ENCODE measurements around the gene NME5.

NME5 gene

GRCh38 chr5:138138949-138139780, at the start of gene NME5:
TSS of gene NME5 (minus strand) at chr5:138139428. CDS start at chr5:138138780, 648 bp downstream.
- Mint-ChIP-seq H3K9me3 (no peaks in the 10 kb centered on the region), H3K4me3 (no peak within 1 kb of the TSS)
- no peak for DNase-seq

GRCh38 chr5:138188626-138189025, 49.4 kb upstream of the NME5 start:
- no peak overlapping the region for H3K4me3 Mint-ChIP-seq
- no peaks in the 10 kb centered on the region for H3K27me3 Mint-ChIP-seq
- peaks cover 97% of the 10 kb centered on the region for H3K36me3 Mint-ChIP-seq (ENCODE audit: low read depth)
- peak overlapping the region; percentile 13 for H3K27ac Mint-ChIP-seq
- no peaks in the 10 kb centered on the region for H3K4me1 Mint-ChIP-seq (ENCODE audit: low read depth)
- no peaks in the 10 kb centered on the region for H3K9me3 Mint-ChIP-seq
- no peak for DNase-seq

More at GRCh38 chr5:138138949-138139780, at the start of gene NME5:
- no peaks in the 10 kb centered on the region for H3K36me3 Mint-ChIP-seq (ENCODE audit: low read depth)
- peaks cover 4% of the 10 kb centered on the region for H3K4me1 Mint-ChIP-seq (ENCODE audit: low read depth)
- peaks cover 9% of the 10 kb centered on the region for H3K27me3 Mint-ChIP-seq
- H3K27ac Mint-ChIP-seq = no peak within 1 kb of the TSS

GRCh38 chr5:138186002-138186447, 46.8 kb upstream of the NME5 start:
- Mint-ChIP-seq H3K36me3 (ENCODE audit: low read depth) (peaks cover 98% of the 10 kb centered on the region), H3K27ac (peak overlapping the region; percentile 63), H3K4me1 (ENCODE audit: low read depth) (peaks cover under 1% of the 10 kb centered on the region), H3K9me3 (no peaks in the 10 kb centered on the region), H3K4me3 (no peak overlapping the region), H3K27me3 (no peaks in the 10 kb centered on the region)
- no peak for DNase-seq

- Mint-ChIP-seq H3K36me3 (ENCODE audit: low read depth) (peaks cover 71% of the 10 kb centered on the region), H3K4me1 (ENCODE audit: low read depth) (peaks cover 12% of the 10 kb centered on the region), H3K27ac (peak overlapping the region; percentile 31), H3K27me3 (no peaks in the 10 kb centered on the region), H3K4me3 (no peak overlapping the region), H3K9me3 (no peaks in the 10 kb centered on the region)
- no peak for DNase-seq
Observed at GRCh38 chr5:138182808-138183207, 43.6 kb upstream of the NME5 start.

- DNase-seq = no peak
- Mint-ChIP-seq H3K9me3 (no peaks in the 10 kb centered on the region), H3K36me3 (ENCODE audit: low read depth) (peaks cover 56% of the 10 kb centered on the region), H3K27ac (no peak overlapping the region), H3K4me3 (no peak overlapping the region), H3K27me3 (no peaks in the 10 kb centered on the region), H3K4me1 (ENCODE audit: low read depth) (peaks cover 16% of the 10 kb centered on the region)
Observed at GRCh38 chr5:138180841-138181240, 41.6 kb upstream of the NME5 start.

GRCh38 chr5:138180183-138180782, 41.1 kb upstream of the NME5 start:
- H3K27ac Mint-ChIP-seq = peak overlapping the region; percentile 51
- peaks cover 53% of the 10 kb centered on the region for H3K36me3 Mint-ChIP-seq (ENCODE audit: low read depth)
- no peak overlapping the region for H3K4me3 Mint-ChIP-seq
- no peaks in the 10 kb centered on the region for H3K27me3 Mint-ChIP-seq
- peaks cover 19% of the 10 kb centered on the region for H3K4me1 Mint-ChIP-seq (ENCODE audit: low read depth)
- H3K9me3 Mint-ChIP-seq = no peaks in the 10 kb centered on the region
- no peak for DNase-seq

GRCh38 chr5:138179277-138179857, 40.1 kb upstream of the NME5 start:
- no peak for DNase-seq

GRCh38 chr5:138178516-138179276, 39.5 kb upstream of the NME5 start, which contains the start of the genes BRD8 and KIF20A:
TSS of gene BRD8 (minus strand) at chr5:138178630. CDS start at chr5:138178614, 16 bp downstream.
TSS of gene KIF20A (plus strand) at chr5:138179112. CDS start at chr5:138179681, 569 bp downstream.
- Mint-ChIP-seq H3K9me3 (no peaks in the 10 kb centered on the region), H3K4me1 (ENCODE audit: low read depth) (peaks cover 21% of the 10 kb centered on the region), H3K4me3 (no peak within 1 kb of the TSS), H3K36me3 (ENCODE audit: low read depth) (peaks cover 53% of the 10 kb centered on the region), H3K27ac (no peak within 1 kb of the TSS), H3K27me3 (no peaks in the 10 kb centered on the region)
- peak; percentile 85 for DNase-seq

More at GRCh38 chr5:138179277-138179857, 40.1 kb upstream of the NME5 start:
- Mint-ChIP-seq H3K4me1 (ENCODE audit: low read depth) (peaks cover 21% of the 10 kb centered on the region), H3K9me3 (no peaks in the 10 kb centered on the region), H3K4me3 (no peak overlapping the region), H3K36me3 (ENCODE audit: low read depth) (peaks cover 53% of the 10 kb centered on the region), H3K27ac (no peak overlapping the region), H3K27me3 (no peaks in the 10 kb centered on the region)

GRCh38 chr5:138177941-138178515, 38.8 kb upstream of the NME5 start:
- peak; percentile 32 for DNase-seq
- H3K36me3 Mint-ChIP-seq (ENCODE audit: low read depth) = peaks cover 51% of the 10 kb centered on the region
- H3K27ac Mint-ChIP-seq = no peak overlapping the region
- no peaks in the 10 kb centered on the region for H3K27me3 Mint-ChIP-seq
- H3K4me1 Mint-ChIP-seq (ENCODE audit: low read depth) = peaks cover 21% of the 10 kb centered on the region
- H3K4me3 Mint-ChIP-seq = no peak overlapping the region
- H3K9me3 Mint-ChIP-seq = no peaks in the 10 kb centered on the region

GRCh38 chr5:138170299-138170698, 31.1 kb upstream of the NME5 start:
- Mint-ChIP-seq H3K9me3 (no peaks in the 10 kb centered on the region), H3K36me3 (ENCODE audit: low read depth) (peaks cover 96% of the 10 kb centered on the region), H3K27me3 (no peaks in the 10 kb centered on the region), H3K27ac (no peak overlapping the region), H3K4me1 (ENCODE audit: low read depth) (peaks cover 2% of the 10 kb centered on the region), H3K4me3 (no peak overlapping the region)
- DNase-seq = no peak

GRCh38 chr5:138169124-138169523, 29.9 kb upstream of the NME5 start:
- H3K9me3 Mint-ChIP-seq = no peaks in the 10 kb centered on the region
- H3K36me3 Mint-ChIP-seq (ENCODE audit: low read depth) = peaks cover 96% of the 10 kb centered on the region
- H3K4me1 Mint-ChIP-seq (ENCODE audit: low read depth) = no peaks in the 10 kb centered on the region
- H3K27ac Mint-ChIP-seq = no peak overlapping the region
- no peak overlapping the region for H3K4me3 Mint-ChIP-seq
- no peak for DNase-seq
- H3K27me3 Mint-ChIP-seq = no peaks in the 10 kb centered on the region

- no peak overlapping the region for H3K27ac Mint-ChIP-seq
- no peak for DNase-seq
- no peaks in the 10 kb centered on the region for H3K9me3 Mint-ChIP-seq
- H3K4me1 Mint-ChIP-seq (ENCODE audit: low read depth) = no peaks in the 10 kb centered on the region
- H3K4me3 Mint-ChIP-seq = no peak overlapping the region
- H3K27me3 Mint-ChIP-seq = no peaks in the 10 kb centered on the region
- H3K36me3 Mint-ChIP-seq (ENCODE audit: low read depth) = peaks cover 95% of the 10 kb centered on the region
Observed at GRCh38 chr5:138163721-138164120, 24.5 kb upstream of the NME5 start.

GRCh38 chr5:138160706-138161105, 21.5 kb upstream of the NME5 start:
- Mint-ChIP-seq H3K9me3 (no peaks in the 10 kb centered on the region), H3K4me3 (no peak overlapping the region), H3K36me3 (ENCODE audit: low read depth) (peaks cover 94% of the 10 kb centered on the region), H3K27me3 (no peaks in the 10 kb centered on the region), H3K4me1 (ENCODE audit: low read depth) (peaks cover 2% of the 10 kb centered on the region), H3K27ac (no peak overlapping the region)
- no peak for DNase-seq

GRCh38 chr5:138159666-138160065, 20.4 kb upstream of the NME5 start:
- Mint-ChIP-seq H3K9me3 (no peaks in the 10 kb centered on the region), H3K4me3 (no peak overlapping the region), H3K27ac (no peak overlapping the region), H3K36me3 (ENCODE audit: low read depth) (peaks cover 83% of the 10 kb centered on the region), H3K27me3 (no peaks in the 10 kb centered on the region), H3K4me1 (ENCODE audit: low read depth) (peaks cover 2% of the 10 kb centered on the region)
- DNase-seq = no peak

All from activated T-cell treated with anti-CD3 and anti-CD28 coated beads, Interleukin-2, amount 50 U/mL, for 24 hours (primary cell).